ENCODE measurements around the gene SERP2. TPM values are rescaled to one million over a fixed set of nuclear protein-coding genes. Genes with fewer than 3 reads are reported as not detected.

Gene SERP2
- total and polyA plus RNA-seq, 2 donors (not counting 3 experiments of a cell fraction or from before 2014, with no cell fraction given) = 0.30 TPM; not detected in 1

GRCh38 chr13:44407379-44407778 lies 33.8 kb downstream of the SERP2 start:
- no peaks in the 10 kb centered on the region for H3K9me3 ChIP-seq (replicated peaks; ENCODE audit: control insufficient read depth, insufficient read depth, low read length)
- dilution Hi-C loops (cut with MboI; ENCODE audit: extremely low pct_ligation_motif_present, low sequenced_read_pairs) (no loop called here), intact Hi-C loops (cut with micrococcal nuclease) (no loop called here)
- no peak overlapping the region for H3K9ac ChIP-seq (replicated peaks; ENCODE audit: extremely low read depth, insufficient read depth, low read length)
- no peak overlapping the region for H3K4me2 ChIP-seq (ENCODE audit: insufficient read depth, low read length)
- H2AFZ ChIP-seq (ENCODE audit: low read depth, low read length) = no peak overlapping the region
- CTCF ChIA-PET = interaction anchor here (1.3 kb wide), 2 partner anchors 9 to 217 kb away, joined by 3 read pairs; no protein-coding TSS in a partner anchor
- H3K79me2 ChIP-seq (ENCODE audit: control insufficient read depth, insufficient read depth, low read length) = no peaks in the 10 kb centered on the region
- peaks cover 4% of the 10 kb centered on the region for H3K4me1 ChIP-seq (ENCODE audit: control insufficient read depth, extremely low read depth, insufficient read depth, low read length)
- DNase-seq (ENCODE audit: low read depth, low spot score) (no peak), FAIRE-seq (no peak)
- H3K4me3 ChIP-seq (replicated peaks in 1 of 3; ENCODE audit: insufficient read depth in 1 of 3, low read depth in 1 of 3, low read length in 3 of 3) = no peak overlapping the region
- BruUV-seq (replicated peaks) = no TSS peak
- no peak for TF ChIP-seq GATA2 (IDR thresholded peaks at IDR 0.05; ENCODE audit: insufficient read depth, insufficient read length, low read depth, low read length)
- no peak for TF ChIP-seq POLR2AphosphoS5 (IDR thresholded peaks at IDR 0.05; ENCODE audit: insufficient read depth, low read depth, low read length)
- no peak for TF ChIP-seq JUN (IDR thresholded peaks at IDR 0.05; ENCODE audit: borderline replicate concordance, insufficient read depth, insufficient read length, low read depth)
- TF ChIP-seq, protein P1, sequence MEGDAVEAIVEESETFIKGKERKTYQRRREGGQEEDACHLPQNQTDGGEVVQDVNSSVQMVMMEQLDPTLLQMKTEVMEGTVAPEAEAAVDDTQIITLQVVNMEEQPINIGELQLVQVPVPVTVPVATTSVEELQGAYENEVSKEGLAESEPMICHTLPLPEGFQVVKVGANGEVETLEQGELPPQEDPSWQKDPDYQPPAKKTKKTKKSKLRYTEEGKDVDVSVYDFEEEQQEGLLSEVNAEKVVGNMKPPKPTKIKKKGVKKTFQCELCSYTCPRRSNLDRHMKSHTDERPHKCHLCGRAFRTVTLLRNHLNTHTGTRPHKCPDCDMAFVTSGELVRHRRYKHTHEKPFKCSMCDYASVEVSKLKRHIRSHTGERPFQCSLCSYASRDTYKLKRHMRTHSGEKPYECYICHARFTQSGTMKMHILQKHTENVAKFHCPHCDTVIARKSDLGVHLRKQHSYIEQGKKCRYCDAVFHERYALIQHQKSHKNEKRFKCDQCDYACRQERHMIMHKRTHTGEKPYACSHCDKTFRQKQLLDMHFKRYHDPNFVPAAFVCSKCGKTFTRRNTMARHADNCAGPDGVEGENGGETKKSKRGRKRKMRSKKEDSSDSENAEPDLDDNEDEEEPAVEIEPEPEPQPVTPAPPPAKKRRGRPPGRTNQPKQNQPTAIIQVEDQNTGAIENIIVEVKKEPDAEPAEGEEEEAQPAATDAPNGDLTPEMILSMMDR (IDR thresholded peaks at IDR 0.05; ENCODE audit: extremely low read depth in 1 of 2, insufficient read depth in 1 of 2, low read depth in 1 of 2, low read length in 2 of 2) = no peak
- TF ChIP-seq, protein P2, sequence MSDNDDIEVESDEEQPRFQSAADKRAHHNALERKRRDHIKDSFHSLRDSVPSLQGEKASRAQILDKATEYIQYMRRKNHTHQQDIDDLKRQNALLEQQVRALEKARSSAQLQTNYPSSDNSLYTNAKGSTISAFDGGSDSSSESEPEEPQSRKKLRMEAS (IDR thresholded peaks at IDR 0.05; ENCODE audit: insufficient read depth, insufficient read length) = no peak
- TF ChIP-seq MYC (IDR thresholded peaks at IDR 0.05; ENCODE audit: low read depth, low read length) = no peak
- no peak for TF ChIP-seq POLR2A (IDR thresholded peaks at IDR 0.05; ENCODE audit: low read depth, low read length)
- no peak for TF ChIP-seq EZH2 (IDR thresholded peaks at IDR 0.05; ENCODE audit: borderline replicate concordance, low read depth, low read length, severe bottlenecking)
- TF ChIP-seq FOS (IDR thresholded peaks at IDR 0.05; ENCODE audit: borderline replicate concordance, insufficient read depth, low read length) = no peak
- no peak overlapping the region for H3K27ac ChIP-seq (ENCODE audit: insufficient read depth, low read depth, low read length)
- H3K36me3 ChIP-seq (ENCODE audit: control insufficient read depth in 2 of 2, extremely low read depth in 1 of 2, insufficient read depth in 2 of 2, low read length in 2 of 2) = no peaks in the 10 kb centered on the region
- H3K9me1 ChIP-seq (replicated peaks; ENCODE audit: control insufficient read depth, extremely low read depth, insufficient read depth, low read length) = no peaks in the 10 kb centered on the region
- H4K20me1 ChIP-seq (replicated peaks; ENCODE audit: control insufficient read depth, extremely low read depth, insufficient read depth, low read length) = no peaks in the 10 kb centered on the region
- peaks cover 0 to 2% of the 10 kb centered on the region in 2 experiments for H3K27me3 ChIP-seq (ENCODE audit: control insufficient read depth in 2 of 2, insufficient read depth in 2 of 2, low read length in 2 of 2)
- POLR2A ChIA-PET = no interaction called here

All from endothelial cell of umbilical vein (primary cell).